Measurements from ENCODE around the gene PICALM. TPM values are rescaled to one million over a fixed set of nuclear protein-coding genes. Genes with fewer than 3 reads are reported as not detected.

PICALM gene
- total RNA-seq, 1 donor from 2014 or later = 125 TPM

- Mint-ChIP-seq H3K27ac (ENCODE audit: unreplicated experiment) (no peak overlapping the region), H3K4me1 (ENCODE audit: unreplicated experiment) (no peaks in the 10 kb centered on the region), H3K9me3 (ENCODE audit: unreplicated experiment) (no peaks in the 10 kb centered on the region), H3K27me3 (ENCODE audit: unreplicated experiment) (peaks cover 1% of the 10 kb centered on the region), H3K36me3 (ENCODE audit: low read depth, unreplicated experiment) (peaks cover 10% of the 10 kb centered on the region), H3K4me3 (ENCODE audit: unreplicated experiment) (no peak overlapping the region)
- DNase-seq (ENCODE audit: low spot score) = no peak
- TF ChIP-seq, protein P1, sequence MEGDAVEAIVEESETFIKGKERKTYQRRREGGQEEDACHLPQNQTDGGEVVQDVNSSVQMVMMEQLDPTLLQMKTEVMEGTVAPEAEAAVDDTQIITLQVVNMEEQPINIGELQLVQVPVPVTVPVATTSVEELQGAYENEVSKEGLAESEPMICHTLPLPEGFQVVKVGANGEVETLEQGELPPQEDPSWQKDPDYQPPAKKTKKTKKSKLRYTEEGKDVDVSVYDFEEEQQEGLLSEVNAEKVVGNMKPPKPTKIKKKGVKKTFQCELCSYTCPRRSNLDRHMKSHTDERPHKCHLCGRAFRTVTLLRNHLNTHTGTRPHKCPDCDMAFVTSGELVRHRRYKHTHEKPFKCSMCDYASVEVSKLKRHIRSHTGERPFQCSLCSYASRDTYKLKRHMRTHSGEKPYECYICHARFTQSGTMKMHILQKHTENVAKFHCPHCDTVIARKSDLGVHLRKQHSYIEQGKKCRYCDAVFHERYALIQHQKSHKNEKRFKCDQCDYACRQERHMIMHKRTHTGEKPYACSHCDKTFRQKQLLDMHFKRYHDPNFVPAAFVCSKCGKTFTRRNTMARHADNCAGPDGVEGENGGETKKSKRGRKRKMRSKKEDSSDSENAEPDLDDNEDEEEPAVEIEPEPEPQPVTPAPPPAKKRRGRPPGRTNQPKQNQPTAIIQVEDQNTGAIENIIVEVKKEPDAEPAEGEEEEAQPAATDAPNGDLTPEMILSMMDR (IDR thresholded peaks at IDR 0.05; ENCODE audit: unreplicated experiment) = no peak
These were observed 57.7 kb downstream of the PICALM start for GRCh38 chr11:86011175-86011574.

GRCh38 chr11:86003654-86004053 is 65.2 kb downstream of the PICALM start:
- Mint-ChIP-seq H3K27me3 (ENCODE audit: unreplicated experiment) (peaks cover 2% of the 10 kb centered on the region), H3K27ac (ENCODE audit: unreplicated experiment) (no peak overlapping the region), H3K9me3 (ENCODE audit: unreplicated experiment) (no peaks in the 10 kb centered on the region), H3K4me1 (ENCODE audit: unreplicated experiment) (no peaks in the 10 kb centered on the region), H3K36me3 (ENCODE audit: low read depth, unreplicated experiment) (peaks cover 19% of the 10 kb centered on the region), H3K4me3 (ENCODE audit: unreplicated experiment) (no peak overlapping the region)
- DNase-seq (ENCODE audit: low spot score) = no peak
- TF ChIP-seq, protein P1 (IDR thresholded peaks at IDR 0.05; ENCODE audit: unreplicated experiment) = no peak

DNA sequence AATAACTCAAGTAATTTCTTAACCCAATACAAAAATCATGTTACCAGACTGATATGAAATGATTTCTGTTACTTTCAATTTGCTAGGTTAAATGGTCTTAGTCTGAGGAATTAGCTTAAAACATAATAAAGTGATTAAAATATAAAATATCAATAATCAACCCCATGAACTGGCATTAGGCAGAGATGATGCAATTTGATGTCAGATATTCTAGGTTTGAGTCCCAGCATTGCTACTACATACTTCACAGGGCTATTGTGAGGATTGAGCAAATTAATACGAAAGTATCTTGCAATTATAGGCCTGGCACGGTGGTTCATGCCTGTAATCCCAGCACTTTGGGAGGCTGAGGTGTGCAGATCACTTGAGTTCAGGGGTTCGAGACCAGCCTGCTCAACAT is 66.5 kb downstream of the PICALM start:
- Mint-ChIP-seq H3K9me3 (ENCODE audit: unreplicated experiment) (no peaks in the 10 kb centered on the region), H3K36me3 (ENCODE audit: low read depth, unreplicated experiment) (peaks cover 15% of the 10 kb centered on the region)
- DNase-seq (ENCODE audit: low spot score) = no peak

GRCh38 chr11:85991508-85991907 is 77.4 kb downstream of the PICALM start:
- DNase-seq (ENCODE audit: low spot score) = no peak
- Mint-ChIP-seq H3K9me3 (ENCODE audit: unreplicated experiment) (no peaks in the 10 kb centered on the region), H3K4me3 (ENCODE audit: unreplicated experiment) (no peak overlapping the region), H3K27me3 (ENCODE audit: unreplicated experiment) (no peaks in the 10 kb centered on the region), H3K36me3 (ENCODE audit: low read depth, unreplicated experiment) (no peaks in the 10 kb centered on the region), H3K27ac (ENCODE audit: unreplicated experiment) (no peak overlapping the region), H3K4me1 (ENCODE audit: unreplicated experiment) (peaks cover 13% of the 10 kb centered on the region)
- TF ChIP-seq, protein P1 (IDR thresholded peaks at IDR 0.05; ENCODE audit: unreplicated experiment) = no peak

More for the DNA sequence above, 66.5 kb downstream of the PICALM start:
- Mint-ChIP-seq H3K27me3 (ENCODE audit: unreplicated experiment) (peaks cover 1% of the 10 kb centered on the region), H3K4me3 (ENCODE audit: unreplicated experiment) (no peak overlapping the region), H3K4me1 (ENCODE audit: unreplicated experiment) (no peaks in the 10 kb centered on the region), H3K27ac (ENCODE audit: unreplicated experiment) (no peak overlapping the region)
- TF ChIP-seq, protein P1 (IDR thresholded peaks at IDR 0.05; ENCODE audit: unreplicated experiment) = no peak

DNA sequence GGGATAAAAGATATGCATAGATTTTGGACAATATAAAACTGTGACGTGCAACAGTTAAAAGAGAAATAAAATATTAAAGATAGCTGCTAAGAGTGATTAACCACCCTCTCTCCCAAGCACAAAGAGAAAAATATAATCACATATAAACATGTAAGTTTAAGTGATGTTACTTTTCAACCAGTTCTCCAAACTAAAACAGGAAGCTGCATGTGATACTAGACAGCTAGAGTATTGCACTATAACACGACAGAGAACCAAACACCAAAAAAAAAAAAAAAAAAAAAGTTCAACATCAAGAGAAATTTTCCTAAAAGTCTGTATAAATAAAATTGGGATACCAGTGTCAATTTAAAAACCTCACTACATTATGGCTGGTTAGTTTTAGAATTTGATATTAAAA is 79.1 kb downstream of the PICALM start:
- DNase-seq (ENCODE audit: low spot score) = no peak
- TF ChIP-seq, protein P1 (IDR thresholded peaks at IDR 0.05; ENCODE audit: unreplicated experiment) = no peak
- Mint-ChIP-seq H3K9me3 (ENCODE audit: unreplicated experiment) (no peaks in the 10 kb centered on the region), H3K27ac (ENCODE audit: unreplicated experiment) (no peak overlapping the region), H3K27me3 (ENCODE audit: unreplicated experiment) (no peaks in the 10 kb centered on the region), H3K4me3 (ENCODE audit: unreplicated experiment) (no peak overlapping the region), H3K36me3 (ENCODE audit: low read depth, unreplicated experiment) (no peaks in the 10 kb centered on the region), H3K4me1 (ENCODE audit: unreplicated experiment) (peaks cover 13% of the 10 kb centered on the region)
